Activated CD4-positive, alpha-beta T cell treated with anti-CD3 and anti-CD28 coated beads, Interleukin-10, Interleukin-2, amounts not matched to agents 100 ng/mL and 50 ng/mL, durations not matched to agents 16 hours and 8 hours (primary cell): Measurements from ENCODE around the gene EPHA6.
"Not testable (repeated sequence)": the region's sequence is repeated elsewhere in the genome, so short reads cannot be mapped to it uniquely, and the experiment has no call there.

Source experiments
- DNase-seq: peaks from one replicate; pipeline ENCODE4 v3.0.0-alpha.2; 2020

Gene EPHA6

DNA sequence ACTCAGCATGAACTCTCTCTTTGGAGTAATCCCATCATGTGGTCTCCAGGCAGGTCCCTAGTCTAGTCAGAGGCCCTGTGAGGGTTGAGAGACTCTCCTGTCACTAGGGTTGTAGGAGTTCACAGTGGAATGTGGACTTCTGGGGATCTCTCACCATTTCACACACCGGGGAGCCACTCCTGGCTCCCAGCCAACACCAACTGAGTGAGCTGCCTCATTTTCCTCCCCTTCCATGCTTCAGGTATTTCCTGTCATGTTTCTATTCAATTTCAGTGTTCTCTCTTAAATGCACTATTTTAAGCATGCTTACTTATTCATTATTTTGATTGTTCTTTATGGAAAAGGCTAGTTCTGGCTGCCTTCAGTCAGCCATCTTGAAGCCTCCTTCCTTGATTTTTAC is 482.6 kb downstream of the EPHA6 start:
- no peak for DNase-seq

DNA sequence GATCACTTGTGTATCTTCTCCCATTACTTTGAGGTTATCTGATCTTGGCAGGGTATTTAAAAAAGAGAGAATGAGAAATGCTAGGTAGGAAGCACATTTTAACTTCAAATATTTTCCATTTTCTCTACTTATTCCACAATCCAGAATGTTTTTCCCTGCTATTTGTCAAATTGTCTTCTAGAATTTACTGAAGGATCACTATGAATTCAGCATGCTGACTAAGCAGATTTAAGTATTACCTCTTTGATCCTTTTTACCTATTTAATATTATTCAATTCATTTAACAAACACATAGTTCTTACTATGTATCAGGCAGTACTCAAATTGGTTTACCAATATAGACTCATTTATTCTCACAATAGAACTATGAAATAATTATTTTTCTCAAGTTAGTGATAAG is 486.7 kb downstream of the EPHA6 start:
- DNase-seq, result no peak

DNA sequence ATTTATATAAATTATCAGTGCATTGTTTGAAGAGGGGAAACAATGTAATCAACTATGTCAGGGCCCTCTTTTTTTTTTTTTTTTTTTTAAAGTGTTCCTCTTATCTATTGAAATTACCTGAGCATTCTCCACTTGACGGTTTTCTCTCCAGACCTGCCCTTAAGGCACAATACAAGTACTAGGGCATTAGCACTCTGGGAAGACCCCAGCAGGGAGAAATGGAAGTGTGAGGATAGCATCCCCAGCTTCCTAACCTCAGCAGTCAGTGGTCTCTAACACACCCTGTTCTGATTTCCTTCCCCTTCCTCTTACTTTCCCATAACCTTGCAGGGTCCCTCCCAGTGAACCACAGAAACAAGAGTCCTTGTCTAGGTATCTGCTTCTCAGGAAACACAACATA is 491.8 kb downstream of the EPHA6 start:
- DNase-seq, result no peak

DNA sequence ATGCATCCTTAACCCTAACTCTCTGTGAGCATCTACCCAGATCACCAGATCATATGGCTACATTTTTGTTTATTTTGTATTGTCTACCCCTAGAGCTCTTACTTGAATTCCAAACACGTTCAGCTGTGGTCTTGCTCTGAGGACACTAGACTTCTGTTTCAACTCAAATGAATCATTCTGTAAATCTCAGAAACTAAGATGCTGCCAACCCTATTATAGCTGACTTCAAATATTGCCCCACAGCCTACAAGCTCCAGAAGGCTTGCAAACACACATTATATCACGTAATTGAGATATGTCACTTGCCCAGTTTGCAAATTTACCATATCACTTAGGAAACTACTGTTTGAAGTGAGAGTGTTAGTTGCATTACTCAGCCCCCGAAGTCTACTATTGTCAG is 524.0 kb downstream of the EPHA6 start:
- DNase-seq, result no peak

DNA sequence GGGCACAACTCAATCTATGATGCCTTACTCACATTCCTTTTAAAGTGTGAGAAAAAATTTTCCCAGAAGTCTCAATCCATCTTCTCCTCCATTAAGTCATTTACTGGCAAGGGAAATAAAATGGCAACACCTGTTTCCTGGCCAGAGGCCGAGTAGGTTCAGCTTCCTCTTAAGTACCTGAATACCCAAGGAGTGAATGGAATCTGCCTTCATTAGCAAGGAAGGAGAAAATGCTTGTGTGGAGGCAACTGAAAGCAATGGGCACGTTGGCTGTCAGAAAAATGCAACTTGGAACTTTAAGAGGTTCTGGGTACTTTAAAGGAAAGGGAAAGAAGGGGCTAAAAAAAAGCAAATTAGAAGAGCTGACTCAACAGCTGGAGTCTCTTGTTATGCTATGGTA is 526.5 kb downstream of the EPHA6 start:
- DNase-seq, result no peak

DNA sequence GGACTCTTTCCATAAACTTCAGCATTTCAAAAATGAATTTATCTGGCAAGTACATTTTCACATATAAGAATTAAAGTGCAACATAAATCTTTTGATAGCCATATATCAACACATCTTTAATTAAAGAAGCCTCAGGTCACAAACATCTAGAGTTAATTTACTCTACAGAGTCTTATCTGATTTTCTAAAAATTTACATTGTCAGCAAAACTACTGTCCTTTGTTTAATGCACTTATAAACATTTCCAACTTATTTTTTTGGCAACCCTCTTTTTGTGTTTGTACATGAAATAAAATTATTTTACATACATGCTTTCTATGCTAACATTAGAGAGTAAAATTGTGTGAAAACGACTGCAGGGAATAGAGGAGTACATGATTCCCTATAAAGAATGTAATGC is 533.4 kb downstream of the EPHA6 start:
- DNase-seq, result no peak

DNA sequence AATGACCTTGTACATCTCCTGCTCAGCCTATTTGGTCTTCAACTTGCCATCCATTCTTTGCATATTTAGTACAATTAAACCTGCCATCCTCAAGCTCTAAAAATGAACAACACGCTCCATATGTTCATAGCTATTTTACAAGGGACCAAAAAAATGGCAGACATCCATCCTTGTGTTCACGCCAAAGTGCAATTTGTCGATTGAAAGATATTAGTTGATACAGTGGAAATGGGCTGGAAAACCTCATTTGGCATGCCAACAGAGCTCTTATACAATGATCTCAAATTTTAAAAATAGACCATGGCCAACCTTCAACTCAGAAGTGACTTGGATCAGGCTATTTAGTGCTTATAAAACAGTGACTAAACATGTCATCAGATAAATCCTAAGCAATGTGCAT is 536.6 kb downstream of the EPHA6 start:
- no peak for DNase-seq

DNA sequence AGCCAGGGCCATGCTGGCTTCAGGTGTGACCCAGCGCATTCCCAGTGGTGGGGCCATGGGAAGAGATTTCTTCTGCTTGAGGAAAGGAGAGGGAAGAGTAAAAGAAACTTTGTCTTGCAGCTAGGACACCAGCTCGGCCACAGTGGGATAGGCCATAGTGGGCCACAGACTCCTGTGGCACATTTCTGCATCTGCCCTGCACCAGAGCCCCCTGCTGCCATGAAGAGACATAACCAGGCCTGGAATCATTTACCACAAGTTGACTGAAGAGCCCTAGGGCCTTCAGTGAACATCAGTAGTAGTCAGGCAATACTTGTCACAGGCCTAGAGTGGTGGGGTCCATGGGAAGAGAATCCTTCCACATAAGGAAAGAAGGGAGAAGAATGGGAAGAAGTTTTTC is 538.8 kb downstream of the EPHA6 start:
- no peak for DNase-seq

DNA sequence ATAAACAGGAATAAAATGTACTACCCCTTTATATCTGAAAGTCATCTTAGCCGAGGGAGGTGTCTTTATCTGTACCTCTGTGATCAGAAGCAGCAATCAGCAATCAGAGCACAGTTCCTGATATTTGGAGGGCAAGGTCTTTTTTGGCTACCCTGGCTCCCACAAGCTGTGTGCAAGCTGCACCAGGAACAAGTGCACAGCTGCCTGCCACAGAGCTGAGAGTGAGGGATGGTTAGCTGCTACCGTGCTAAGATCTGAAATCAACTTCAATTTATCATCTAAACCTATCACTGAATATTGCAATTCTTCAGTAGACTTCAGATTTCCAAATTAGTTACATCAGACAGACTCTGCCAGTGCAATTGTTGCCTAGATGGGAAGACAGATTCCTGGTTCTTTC is 545.6 kb downstream of the EPHA6 start:
- DNase-seq, result no peak

DNA sequence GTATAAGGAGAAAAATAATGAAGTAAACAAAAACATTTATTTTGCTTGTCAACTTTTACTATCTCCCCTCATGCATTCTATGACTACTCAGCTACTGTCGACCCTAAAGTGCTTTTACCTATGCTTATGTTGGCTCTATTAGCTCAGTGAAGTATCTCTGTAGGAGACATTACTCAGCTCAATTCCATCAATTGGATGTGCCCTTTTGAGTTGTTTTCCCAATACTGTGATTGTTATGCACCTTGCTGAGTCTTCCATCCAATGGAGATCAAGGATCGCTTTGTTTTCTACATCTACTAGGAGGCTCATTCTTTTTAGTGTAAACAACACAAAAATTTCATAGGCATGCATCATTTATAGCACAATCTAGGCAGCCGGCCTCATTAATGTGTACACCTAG is 546.4 kb downstream of the EPHA6 start:
- no peak for DNase-seq

DNA sequence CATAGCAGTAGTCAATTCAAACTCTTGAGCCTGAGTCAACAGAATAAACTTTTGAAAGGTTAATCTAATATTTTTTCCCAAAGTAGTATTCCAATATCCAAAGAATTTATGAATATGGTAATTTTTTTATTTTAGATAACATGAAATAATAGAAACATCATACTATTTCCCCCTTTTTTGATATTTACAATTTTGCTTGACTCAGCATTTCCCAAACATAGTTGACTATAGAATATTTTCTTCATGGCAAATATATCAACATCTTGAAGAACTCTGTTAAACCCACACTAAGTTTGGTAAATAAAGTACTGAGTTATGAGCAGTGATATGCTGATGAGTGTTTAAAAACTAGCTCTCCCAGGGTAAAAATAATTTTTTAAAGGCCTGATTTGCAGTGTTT is 570.2 kb downstream of the EPHA6 start:
- no peak for DNase-seq

DNA sequence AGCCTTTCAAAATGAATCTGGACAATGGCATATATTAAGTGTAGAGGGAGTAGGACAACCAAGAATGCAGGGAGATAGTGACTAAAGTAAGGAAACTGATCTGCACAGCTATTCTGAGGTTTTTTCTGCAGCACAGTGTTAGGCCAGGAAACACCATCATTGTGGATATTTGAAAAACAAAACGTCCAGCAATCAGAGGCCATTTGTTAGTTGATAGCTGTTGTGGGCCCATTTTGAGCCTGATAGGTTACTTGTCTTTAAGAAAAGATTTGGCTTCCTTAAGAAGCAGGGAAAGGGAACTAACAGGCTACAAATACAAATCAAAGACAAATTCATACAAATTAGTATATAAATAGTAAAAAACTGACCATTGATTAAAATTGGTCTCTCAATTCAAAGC is 574.4 kb downstream of the EPHA6 start:
- DNase-seq, result no peak

DNA sequence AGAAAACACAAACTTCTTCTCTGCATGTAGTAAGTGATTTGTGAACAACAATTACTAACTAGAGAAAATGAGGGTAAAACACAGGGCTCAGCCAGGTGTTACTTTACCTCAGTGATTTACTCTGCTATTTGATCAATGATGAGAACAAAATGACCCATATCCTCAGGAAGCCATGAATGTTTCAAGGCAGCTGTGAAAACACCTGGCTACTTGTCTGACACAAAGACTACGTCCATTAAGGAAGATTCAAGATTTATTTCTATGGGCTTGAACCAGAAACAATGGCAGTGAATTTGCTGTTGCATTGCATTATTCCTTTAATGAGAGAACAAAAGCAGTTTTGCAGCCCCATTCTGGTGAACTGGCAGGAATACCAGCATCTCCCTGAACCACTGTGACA is 575.5 kb downstream of the EPHA6 start:
- DNase-seq, result no peak

DNA sequence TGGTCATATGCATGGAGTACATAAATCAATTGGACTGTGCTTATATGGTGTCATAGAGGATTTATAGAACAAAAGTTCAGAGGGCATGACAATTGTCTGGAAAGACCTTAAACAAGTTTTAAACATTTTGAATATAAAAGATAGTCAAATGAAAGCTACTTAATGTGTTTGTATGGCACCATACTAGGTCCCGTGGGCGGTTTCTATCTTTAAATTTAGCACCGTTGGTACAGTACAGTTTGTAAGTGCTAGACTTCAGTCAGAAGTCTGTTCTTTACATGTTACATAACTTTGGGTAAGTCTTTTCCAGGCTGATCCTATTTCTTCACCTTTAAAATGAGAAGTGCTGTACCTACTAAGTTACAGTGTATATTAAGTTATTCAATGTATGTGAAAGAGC is 576.8 kb downstream of the EPHA6 start:
- DNase-seq, result no peak

DNA sequence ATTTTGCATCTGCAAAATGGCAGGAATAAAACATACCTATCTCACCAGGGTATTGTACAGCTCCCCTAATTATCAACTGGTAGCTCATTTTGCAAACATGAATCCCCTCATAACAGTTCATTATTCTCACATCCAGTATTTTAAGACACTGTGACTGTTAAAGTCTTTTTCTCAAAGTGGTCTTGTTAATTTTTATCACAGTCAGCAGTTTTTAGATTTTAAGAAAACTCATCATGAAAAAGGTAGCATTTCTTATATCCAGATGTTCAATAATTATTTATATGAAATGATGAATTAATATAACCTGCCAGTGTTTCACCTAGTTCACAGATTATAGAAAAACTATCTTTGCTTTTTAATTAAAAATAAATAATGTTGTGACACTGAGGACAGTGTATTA is 595.2 kb downstream of the EPHA6 start:
- no peak for DNase-seq

DNA sequence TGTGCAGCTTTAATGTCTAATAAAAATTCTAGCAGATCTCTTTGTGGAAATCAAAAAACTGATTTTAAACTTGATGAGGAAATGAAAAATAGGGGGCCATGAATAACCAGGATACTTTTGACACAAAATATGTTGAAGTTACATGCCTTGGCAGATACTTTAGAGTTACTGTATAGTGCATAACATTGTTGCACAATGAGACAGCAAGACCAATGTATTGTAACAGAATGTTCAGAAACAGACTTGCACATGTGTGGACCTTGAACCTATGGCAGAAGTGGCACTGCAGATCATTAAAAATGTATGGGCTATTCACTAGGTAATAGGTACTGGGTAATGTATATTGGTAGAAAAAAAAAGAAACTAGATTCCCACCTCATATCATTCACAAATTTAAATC is 607.2 kb downstream of the EPHA6 start:
- DNase-seq, result no peak

DNA sequence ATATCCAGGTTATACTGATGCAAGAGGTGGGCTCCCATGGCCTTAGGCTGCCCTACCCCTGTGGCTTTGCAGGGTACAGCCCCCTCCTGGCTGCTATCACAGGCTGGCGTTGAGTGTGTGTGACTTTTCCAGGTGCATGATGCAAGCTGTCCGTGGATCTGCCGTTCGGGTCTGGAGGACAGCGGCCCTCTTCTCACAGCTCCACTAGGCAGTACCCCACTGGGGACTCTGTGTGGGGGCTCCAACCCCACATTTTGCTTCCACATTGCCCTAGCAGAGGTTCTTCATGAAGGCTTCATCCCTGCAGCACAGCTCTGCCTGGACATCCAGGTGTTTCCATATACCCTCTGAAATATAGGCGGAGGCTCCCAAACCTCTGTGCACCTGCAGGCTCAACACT is 610.6 kb downstream of the EPHA6 start:
- no peak for DNase-seq

DNA sequence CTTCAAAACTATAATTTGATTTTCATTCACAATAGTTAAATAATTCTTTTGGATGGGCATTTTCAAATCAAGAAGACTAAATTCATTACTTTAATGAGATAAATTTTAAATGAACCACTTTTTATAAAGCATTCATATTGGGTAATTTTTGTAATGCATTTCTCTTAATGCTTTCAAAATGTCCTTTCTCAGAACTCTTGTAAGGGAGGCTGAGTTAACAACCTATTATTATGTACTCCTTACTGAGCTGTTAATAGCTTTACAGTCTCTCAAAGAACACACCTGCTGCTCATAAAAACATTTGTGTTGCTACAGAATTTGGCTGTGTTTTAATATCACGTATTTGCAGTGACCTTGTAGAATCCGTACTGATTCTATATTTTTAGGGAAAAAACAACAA is 616.2 kb downstream of the EPHA6 start:
- DNase-seq, result no peak

DNA sequence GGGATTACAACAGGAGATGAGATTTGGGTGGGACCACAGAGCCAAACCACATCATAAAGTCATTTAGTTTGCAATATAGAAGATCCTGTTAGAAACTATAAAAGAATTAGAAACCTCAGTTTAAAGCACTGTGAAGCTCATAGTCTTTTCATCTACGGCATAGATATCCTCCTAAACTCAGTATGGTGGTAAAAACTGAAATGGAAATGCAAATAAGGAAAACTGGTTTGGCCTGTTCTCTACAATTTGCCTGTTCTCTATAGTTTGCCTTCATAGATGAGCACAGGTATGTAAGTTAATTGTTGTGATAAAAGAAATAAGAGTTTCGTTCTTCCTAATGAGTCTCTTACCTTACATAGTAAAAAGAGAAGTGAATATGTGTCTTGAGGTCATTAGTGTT is 618.5 kb downstream of the EPHA6 start:
- DNase-seq, result no peak

DNA sequence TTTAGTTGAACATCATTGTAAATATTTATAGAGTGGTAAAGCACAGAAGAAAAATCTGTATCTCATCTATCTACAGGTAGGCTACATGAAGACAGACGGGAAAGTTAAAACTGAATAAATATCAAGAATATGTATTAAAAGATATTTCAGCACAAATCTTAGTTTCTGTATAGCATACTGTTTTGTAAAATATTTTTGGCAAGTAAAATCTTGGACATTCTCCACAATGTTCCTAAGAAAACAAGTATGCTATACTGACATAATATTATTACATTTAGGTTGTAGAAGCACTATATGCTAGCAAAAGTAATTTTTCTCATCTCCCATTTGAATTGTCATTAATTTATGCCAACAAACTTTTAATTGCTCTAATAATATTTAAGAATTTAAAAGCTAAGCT is 623.7 kb downstream of the EPHA6 start:
- no peak for DNase-seq

DNA sequence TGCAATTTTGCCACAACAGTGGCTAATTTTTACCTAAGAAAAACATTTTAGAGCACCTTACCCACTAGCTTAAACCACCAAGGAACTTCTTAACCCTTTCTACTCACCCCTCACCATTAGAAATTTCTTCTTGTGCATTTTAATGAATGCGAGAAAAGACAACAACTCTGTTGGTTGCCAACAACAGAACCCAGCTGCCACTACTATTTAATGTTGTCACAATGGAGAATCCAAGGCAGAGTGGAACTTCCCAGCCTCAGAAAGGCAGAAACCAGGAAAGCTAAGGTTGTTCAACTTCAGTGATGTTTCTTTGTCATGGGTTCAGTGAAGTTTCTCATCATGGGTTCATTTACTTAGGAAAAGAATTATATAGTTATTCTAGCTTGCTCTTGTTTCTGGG is 625.0 kb downstream of the EPHA6 start:
- no peak for DNase-seq

DNA sequence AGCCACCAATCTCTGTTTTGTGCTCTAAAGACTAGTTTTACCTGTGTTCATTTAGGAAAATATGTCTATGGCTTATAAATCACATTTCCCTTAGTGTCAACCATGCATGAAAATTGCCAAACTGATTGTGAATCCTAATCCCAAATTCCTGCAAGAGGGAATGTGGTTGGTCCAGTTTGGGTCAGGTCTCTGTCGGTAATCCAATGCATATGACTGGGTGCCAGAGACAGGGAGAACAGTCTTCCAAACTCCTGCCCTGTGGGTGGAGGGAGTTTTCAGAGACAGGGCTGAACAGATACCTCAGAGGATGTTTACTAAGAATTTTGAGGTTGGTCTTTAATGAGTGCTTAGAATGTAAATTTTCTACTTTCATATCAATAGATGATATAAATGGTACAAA is 649.6 kb downstream of the EPHA6 start:
- DNase-seq, result no peak

DNA sequence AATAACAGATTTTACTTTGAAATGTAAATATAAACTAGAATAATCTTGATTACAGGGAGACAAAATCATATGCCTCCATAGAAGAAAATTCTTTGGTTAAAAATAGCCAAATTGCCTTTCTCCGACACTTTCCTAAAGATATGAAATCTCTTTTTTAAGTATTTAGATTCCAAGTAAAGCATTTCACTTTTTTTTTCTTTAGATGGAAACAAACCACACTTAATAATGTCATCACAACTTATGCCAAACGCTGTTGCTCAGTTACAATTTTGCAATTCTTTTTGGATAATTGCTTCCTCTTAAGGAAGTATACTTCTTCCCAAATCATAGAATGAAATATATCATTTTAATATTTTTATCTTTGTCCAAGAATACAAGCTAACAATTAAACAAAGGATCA is 656.1 kb downstream of the EPHA6 start:
- no peak for DNase-seq

DNA sequence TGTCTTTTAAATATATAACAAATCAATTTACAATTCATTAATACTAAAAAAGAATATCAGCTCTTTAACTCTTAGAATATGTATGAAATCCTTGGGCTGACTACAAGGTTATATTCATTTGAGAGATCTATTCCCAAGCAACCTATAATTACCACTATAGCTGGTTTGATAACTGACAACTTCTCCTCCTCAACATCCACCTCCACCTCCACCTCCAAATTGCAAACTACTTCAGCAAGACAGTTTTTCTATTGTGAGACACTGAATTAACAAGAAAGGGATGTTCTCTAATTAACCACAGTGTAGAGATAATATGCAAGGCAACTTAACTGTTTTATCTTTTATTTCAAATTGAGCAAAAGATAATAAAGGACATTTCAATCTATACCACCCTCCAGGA is 665.3 kb downstream of the EPHA6 start:
- DNase-seq, result no peak

DNA sequence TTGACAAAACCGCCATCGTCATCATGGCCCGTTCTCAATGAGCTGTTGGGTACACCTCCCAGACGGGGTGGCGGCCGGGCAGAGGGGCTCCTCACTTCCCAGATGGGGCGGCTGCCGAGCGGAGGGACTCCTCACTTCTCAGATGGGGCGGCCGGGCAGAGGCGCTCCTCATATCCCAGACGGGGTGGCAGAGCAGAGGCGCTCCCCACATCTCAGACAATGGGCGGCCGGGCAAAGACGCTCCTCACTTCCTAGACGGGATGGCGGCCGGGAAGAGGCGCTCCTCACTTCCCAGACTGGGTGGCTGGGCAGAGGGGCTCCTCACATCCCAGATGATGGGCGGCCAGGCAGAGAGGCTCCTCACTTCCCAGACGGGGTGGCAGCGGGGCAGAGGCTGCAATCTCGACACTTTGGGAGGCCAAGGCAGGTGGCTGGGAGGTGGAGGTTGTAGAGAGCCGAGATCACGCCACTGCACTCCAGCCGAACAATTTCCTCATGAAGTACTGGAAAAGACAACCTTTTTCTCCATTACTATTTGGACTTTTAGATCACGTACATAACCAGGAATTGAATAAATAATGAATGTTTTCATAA is 666.4 kb downstream of the EPHA6 start:
- not testable (repeated sequence) for DNase-seq

DNA sequence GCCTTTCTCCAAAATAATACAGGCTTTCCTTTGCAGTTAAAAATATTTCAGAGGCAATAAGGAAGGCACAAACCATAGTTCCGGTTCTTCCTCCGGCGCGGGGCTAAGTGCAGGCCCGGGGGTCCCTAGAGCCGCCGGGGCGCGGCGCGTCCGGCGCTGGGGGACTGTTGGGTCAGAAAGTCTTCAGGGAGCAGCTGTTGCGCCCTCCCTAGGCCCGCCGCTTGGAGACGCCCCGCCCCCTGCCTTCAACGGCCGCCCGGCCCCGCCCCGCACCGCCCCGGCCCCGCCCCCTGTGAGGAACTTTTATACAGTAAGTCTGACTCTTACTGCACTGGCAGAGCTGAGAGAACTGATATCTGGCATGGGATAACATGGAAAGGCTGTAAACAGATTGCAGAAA is 667.0 kb downstream of the EPHA6 start:
- no peak for DNase-seq
